ENCODE results near the gene SERTAD2. TPM values are rescaled to one million over a fixed set of nuclear protein-coding genes. Genes with fewer than 3 reads are reported as not detected.

Gene SERTAD2
- total RNA-seq, 1 donor: 21.3 TPM

GRCh38 chr2:64675860-64676259 is 22.1 kb upstream of the SERTAD2 start:
- DNase-seq (ENCODE audit: low read depth in 2 of 3, low spot score in 2 of 3): no peak

DNA sequence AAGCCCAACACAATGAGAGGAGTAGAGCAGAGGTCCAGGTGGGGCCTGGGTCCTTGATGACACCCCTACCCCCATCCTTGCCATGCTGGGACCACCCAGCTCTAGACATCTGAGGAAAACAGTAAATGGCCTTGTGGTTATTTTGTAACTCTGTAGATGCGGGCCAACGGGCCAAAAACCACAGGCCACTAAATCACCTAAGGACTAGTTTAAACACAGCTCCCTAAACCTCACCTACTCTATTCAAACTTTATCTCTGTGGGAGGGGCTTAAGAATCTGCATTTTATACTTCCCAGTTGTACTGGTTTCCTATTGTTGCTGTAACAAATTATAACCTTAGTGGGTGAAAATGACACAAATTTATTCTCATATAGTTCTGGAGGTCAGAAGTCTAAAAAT is 19.0 kb upstream of the SERTAD2 start:
- DNase-seq (ENCODE audit: low read depth in 2 of 3, low spot score in 2 of 3): peak in 1 of 3 donors; percentile 56

DNA sequence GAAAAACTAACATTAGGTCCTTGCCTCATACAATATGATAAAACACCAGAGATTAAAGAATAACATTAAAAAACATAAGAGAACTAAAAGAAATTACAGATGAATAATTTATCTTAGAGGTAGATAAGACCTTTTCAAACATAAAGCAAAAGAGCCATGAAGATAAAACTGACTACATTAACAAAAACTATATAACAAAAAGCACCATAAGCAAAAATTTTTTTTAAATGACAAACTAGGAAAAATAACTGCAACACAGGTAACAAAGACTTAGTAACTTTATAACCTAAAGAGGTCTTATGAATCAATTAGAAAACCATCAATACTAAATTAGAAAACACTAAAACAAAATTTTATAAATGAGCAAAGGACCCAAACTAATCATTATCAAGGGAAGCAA is 16.3 kb upstream of the SERTAD2 start:
- no peak for DNase-seq (ENCODE audit: low read depth in 2 of 3, low spot score in 2 of 3)

GRCh38 chr2:64669288-64669687 is 15.6 kb upstream of the SERTAD2 start:
- DNase-seq (ENCODE audit: low read depth in 2 of 3, low spot score in 2 of 3): no peak

DNA sequence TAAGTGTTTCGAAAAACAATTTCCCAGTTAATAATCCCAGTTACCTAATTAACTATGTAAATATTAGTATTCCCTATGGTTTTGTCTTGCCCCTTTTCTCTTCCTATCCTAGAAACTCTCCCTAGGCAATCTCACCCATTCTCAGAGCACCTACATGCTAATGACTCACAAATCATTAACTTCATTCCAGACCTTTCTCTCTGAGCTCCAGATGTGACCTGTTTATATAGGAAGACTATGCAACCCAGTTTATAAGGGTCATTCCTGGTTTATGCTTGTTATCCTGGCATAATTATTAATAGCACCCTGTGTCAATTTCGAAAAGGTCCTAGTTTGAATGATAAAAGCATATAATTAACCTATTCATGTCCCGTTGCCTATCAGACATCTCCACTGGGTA is 14.8 kb upstream of the SERTAD2 start:
- DNase-seq (ENCODE audit: low read depth in 2 of 3, low spot score in 2 of 3): no peak

- DNase-seq (ENCODE audit: low read depth in 2 of 3, low spot score in 2 of 3): no peak
Measured at GRCh38 chr2:64667535-64667934, 13.8 kb upstream of the SERTAD2 start.

- DNase-seq (ENCODE audit: low read depth in 2 of 3, low spot score in 2 of 3): no peak
Measured at GRCh38 chr2:64666810-64667438, 13.2 kb upstream of the SERTAD2 start.

GRCh38 chr2:64665709-64666108 is 12.0 kb upstream of the SERTAD2 start:
- DNase-seq (ENCODE audit: low read depth in 2 of 3, low spot score in 2 of 3): no peak

- DNase-seq (ENCODE audit: low read depth in 2 of 3, low spot score in 2 of 3): no peak
Measured at GRCh38 chr2:64663402-64663801, 9.7 kb upstream of the SERTAD2 start.

- DNase-seq (ENCODE audit: low read depth in 2 of 3, low spot score in 2 of 3): peak in 1 of 3 donors; percentile 55
Measured at GRCh38 chr2:64661741-64662169, 8.0 kb upstream of the SERTAD2 start.

DNA sequence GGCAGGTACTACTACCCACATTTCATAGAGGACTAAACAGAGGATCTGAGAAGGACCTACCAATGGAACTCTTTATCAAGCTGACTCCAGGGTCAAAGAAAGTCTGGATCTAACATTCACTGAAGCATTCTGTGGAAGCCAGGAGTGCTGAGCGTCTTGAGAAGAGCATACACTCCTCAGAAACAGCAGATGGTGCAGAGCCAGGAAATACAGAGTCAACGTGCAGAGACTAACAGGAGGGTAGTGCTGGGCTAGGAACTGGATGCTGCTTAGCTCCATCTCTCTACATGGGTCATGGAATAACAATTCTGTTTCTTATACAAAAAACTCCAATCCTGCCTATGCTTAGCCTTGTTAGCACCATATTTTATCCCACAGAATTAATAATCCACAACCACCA is 5.5 kb upstream of the SERTAD2 start:
- no peak for DNase-seq (ENCODE audit: low read depth in 2 of 3, low spot score in 2 of 3)

DNA sequence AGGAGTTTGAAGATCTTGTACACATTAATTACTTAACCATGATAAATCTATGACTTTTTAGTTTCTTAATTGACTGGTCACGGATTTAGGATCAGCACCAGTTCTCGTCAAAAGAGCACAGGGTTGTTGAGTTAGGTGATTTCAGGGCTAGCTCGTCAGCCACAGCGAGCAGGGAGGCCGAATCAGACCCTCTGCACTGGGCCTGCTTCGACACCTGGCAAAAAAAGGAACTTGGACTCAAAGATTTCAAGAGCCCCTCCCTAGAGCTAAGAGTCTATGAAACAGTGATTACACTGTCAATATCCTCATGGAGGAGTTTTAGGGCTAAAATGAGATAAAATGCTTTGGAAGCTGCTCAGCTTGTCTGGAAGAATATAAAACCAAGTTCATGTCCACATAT is 4.6 kb upstream of the SERTAD2 start:
- peak in 2 of 3 donors; percentile 59 to 61 for DNase-seq (ENCODE audit: low read depth in 2 of 3, low spot score in 2 of 3)

DNA sequence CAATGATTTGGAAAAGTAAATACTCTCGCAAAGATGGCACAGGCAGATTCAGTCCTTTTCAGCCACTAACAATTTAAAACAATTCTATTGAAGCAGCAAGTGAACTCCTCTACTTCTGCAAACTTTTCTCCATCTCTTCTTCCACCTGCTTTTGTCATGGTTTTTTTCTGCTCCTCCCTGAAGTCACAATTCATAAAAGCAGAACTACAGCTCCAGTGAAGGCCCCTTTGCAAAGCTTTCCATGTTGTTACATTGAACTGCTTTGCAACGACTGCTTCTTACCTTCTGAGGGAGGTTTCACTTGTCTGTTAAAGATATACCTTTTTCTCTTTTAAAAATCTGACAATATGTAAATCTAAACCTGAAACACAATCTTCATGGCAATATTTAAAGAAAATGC is 3.7 kb upstream of the SERTAD2 start:
- DNase-seq (ENCODE audit: low read depth in 2 of 3, low spot score in 2 of 3): peak in 2 of 3 donors; percentile 54 to 85

DNA sequence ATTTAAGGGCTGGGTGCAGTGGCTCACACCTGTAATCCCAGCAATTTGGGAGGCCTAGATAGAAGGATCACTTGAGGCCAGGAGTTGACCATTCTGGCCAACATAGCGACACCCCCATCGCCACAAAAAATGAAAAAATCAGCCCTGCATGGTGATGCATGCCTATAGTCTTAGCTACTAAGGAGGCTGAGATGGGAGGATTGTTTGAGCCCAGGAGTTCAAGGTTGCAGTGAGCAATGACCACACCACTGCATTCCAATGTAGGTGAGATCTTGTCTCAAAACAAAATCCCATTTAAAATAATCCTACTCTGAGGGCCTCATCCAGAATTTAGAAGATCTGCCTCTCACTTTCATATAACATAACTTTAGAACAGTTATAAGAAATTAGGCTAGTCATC is 2.7 kb upstream of the SERTAD2 start:
- no peak for DNase-seq (ENCODE audit: low read depth in 2 of 3, low spot score in 2 of 3)

- peak in 2 of 3 donors; percentile 49 to 87 for DNase-seq (ENCODE audit: low read depth in 2 of 3, low spot score in 2 of 3)
Measured at GRCh38 chr2:64655873-64656272, 2.2 kb upstream of the SERTAD2 start.

DNA sequence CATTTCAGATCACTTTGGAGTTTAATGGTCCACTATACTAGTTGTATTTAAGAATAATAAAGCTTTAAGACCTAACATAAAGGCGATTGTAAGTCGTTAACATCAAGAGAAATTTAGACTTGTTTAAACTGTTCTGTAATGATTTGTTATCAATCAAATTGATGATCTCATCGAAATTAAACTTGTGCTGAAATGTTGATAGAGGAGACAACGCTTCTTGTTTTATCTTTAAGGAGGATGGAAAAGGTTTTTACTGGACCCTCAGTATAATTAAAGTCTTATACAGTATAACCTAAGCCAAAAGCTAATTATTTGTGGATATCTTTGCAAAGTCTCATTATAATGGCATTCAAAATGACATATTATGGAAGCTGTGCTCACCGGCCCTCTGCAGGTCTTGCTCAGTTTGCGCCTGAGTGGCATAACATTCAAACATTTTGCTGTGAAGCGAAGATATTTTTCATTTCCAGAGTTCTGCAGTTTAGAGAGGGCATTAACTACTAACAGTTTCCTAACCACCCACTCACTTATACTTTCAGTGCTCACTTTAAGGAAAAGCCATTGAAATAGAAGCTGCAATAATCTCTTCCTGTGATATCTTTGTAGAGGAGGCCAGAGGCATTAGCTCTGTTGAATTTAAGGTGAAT is 1.4 kb upstream of the SERTAD2 start:
- no peak for DNase-seq (ENCODE audit: low read depth in 2 of 3, low spot score in 2 of 3)

- DNase-seq (ENCODE audit: low read depth in 2 of 3, low spot score in 2 of 3): peak; percentile 50 to 93 (median 84)
Measured at GRCh38 chr2:64654063-64654811, 524 bp upstream of the SERTAD2 start.

DNA sequence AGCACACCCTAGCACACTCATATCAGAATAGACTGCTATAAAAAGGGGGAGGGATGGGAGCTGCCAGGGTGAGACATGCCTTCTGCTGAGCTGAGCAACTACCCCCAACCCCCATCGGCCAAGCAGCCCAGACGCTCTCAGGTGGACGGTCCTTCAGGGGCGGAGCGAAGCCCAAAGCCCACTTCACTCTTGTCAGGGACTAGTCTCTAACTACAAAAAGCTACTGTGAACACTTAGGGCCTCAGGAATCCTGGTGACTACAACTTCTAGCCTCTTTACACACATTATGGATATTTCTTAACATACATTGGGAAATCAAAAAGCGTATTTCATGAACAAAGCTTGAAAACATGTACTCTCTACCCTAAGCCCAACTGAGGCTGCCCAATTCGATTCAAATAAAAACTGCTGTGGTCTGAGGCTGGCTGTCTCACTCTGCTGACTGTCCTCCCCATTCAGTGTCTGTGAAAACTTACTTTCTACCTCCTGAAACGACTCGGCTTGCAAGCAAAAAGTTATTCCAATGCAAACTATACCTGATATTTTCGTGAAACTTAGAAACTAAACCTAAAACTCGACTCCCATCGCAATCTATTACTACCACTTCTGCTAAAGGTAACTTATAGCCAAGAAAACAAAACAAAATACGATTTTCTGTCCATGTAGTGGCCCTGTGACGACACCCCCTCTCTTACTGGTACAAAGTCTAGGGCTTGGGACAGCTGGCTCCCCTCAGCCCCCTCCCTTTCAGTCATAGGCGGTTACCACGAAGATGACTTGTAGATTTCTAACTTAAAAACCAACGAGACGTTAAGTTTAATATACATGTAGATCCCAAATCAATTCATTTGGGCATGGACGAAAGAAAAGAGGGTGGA is 1.2 kb downstream of the SERTAD2 start:
- DNase-seq (ENCODE audit: low read depth in 2 of 3, low spot score in 2 of 3): peak in 2 of 3 donors; percentile 50 to 75

DNA sequence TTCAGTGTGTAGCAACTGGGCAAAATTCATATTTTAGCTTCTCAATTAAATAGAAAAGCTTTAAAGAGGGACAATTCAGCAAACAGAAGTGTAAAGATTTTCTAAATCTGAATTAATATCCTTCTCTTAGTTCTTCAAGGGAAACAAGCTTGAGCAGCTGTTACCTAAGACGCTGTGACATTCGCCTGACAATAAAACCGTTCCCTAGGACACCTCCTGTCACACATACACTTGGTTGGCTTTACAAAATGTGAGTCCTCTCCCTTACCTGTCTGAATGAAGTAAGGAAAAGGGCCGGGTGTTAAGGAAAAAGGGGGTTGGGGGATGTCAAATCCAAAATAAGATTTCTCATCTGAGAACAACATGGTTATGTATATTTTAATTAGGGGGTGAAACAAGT is 2.1 kb downstream of the SERTAD2 start:
- DNase-seq (ENCODE audit: low read depth in 2 of 3, low spot score in 2 of 3): no peak

- no peak for DNase-seq (ENCODE audit: low read depth in 2 of 3, low spot score in 2 of 3)
Measured at GRCh38 chr2:64650722-64651338, 2.9 kb downstream of the SERTAD2 start.

All from hematopoietic multipotent progenitor cell (in vitro differentiated cells).